HG02763 (cell line): ENCODE results near the gene AP1G2.
"Not testable (repeated sequence)": the region's sequence is repeated elsewhere in the genome, so short reads cannot be mapped to it uniquely, and the experiment has no call there.

Source experiments
- ATAC-seq: cut with Tn5 transposase; IDR thresholded peaks from one replicate; pipeline ENCODE4 v1.9.1; 2021; ENCODE audit warnings: mild to moderate bottlenecking, moderate library complexity; ENCODE audit not compliant: unreplicated experiment

The AP1G2 gene

DNA sequence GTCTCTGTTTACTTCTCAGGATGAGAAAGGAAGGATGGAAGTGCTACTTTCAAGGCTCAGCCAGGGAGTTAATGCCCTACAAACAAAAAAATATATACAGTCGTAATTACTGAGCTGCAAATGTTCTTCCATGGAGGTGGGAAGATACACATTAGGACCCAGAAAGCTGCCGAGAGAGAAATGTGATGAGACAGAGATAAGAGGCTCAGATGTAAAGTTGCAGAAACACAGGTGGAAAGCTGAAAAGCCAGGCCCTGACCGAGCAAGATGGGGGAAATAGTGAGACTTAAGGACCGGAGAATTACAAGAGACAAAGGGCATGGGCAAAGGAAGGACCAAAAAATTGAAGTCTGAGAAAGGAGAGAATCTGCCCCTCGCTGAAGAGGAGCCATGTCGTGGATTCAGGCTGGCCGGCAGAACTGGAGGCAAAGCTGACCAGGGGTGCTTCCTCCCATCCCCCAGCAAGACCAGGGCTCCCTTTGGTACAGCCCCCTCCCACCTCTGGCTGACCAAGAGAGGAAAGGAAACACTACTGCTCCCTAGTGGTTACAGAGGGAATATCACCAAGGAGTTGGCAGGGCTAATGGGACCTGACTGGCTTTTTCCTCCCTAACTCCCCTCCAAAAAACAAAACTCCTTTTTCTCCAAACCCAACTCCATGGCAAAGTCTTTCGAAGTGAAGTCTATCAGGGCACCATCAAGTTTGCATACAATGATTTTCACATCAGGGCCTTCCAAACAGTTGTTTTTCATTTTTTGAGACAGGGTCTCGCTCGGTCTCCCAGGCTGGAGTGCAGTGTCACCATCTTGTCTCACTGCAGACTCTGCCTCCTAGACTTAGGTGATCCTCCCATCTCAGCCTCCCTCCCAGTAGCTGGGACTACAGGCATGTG is 28.1 kb downstream of the AP1G2 start:
- ATAC-seq = no peak

- ATAC-seq = no peak
Observed at GRCh38 chr14:23538785-23539184, 28.8 kb downstream of the AP1G2 start.

DNA sequence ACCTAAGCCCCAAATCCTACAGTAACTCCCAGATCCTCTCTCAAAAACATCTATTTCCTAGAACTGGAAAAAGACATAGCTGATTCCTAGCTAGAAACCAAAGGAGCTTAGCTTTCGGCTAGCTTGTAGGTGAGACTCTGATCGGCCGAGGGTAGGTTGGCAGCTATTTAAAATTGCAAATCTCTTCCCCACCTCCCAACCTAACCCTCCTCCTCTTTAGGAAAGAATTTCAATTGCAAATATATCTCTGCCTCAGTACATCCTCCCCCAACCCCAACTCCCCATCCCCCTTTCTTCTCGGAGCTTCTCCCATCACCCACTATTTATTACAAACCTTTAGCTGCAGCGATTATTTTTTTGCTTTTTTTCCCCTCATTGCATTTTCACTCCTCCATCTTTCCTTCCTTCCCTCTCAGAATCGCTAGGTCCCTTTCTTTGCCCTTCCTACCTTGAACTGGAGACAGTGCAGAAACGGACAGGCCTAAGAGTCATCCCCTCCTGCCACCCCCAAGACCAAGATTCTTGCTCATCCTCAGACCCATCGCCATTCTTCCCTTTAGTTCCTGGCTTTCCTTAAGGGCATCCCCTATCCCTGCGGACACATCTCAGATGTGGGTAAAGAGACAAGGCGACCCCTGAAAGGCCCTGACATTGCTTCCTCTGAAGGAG is 29.4 kb downstream of the AP1G2 start:
- no peak for ATAC-seq

GRCh38 chr14:23537351-23538049 is 30.1 kb downstream of the AP1G2 start:
- no peak for ATAC-seq

GRCh38 chr14:23536906-23537305 is 30.7 kb downstream of the AP1G2 start:
- not testable (repeated sequence) for ATAC-seq

DNA sequence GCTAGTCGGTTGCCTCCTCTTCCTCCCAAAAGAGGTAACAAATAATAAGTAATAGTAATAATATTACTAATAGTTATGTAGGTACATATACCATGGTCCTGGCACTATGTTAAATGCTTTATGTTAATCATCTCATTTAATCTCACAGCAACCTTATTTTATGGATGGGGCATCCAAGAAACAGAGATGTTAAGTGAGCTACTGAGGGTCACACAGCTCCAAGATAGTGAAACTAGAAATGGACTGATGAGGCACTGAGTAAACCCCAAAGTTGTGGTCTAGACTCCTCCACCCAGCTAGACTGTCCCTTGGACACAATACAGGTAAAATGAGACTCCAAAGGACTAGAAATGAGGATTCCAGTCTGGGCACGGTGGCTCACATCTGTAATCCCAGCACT is 31.1 kb downstream of the AP1G2 start:
- no peak for ATAC-seq

DNA sequence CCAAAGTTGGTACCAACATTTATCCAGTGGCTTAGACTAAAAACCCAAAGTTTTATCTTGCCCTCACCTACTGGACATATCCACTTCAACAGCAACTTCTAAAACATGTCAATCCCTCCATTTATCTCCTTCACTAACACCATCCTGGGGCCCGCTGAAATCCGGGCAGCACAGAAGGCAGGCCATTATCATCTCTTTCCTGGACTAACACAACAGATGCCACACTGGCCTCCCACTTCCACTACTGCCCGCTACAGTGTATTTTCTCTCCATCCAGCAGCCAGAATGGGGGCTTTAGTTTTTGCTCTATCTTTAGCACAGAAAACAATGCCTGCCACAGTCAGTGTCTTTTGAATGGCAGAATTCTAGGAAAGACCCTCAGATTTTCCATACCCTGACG is 31.6 kb downstream of the AP1G2 start:
- no peak for ATAC-seq

DNA sequence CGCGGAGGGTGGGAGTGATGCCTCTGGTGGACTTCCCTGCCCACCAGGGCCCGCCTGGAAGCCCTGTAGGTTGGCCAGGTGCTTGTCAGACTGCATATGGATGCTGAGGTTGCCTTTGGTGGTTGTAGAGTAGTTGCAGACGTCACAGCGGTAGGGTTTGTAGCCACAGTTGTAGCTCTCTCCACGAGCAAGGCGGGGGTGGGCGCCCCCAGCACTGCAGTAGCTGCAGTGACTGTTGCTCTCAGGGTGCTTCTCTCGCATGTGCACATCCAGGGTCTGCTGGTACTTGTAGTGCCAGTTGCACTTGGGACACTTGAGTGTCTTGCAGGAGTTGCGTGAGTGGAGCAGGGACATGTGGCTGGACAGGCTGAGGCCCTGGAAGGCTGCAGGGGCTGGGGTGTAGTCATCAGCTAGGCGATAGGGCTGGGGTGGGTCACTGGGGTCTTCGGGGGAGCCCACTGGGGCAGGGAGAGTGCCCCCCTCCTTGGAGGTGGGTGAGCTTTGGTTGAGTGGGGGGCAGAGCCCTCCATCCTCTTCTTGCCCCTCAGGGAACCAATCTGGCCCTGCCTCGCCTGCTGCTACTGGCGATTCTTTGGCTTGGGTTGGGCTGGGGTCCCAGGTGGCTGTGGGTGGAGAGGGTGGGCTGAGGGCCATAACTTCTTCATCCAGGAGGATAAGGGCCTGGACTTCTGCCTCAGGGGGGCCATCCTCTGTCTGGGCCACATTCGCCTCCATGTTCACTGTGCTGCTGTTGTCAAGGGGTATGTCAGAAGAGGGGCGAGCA is 33.7 kb downstream of the AP1G2 start:
- no peak for ATAC-seq

DNA sequence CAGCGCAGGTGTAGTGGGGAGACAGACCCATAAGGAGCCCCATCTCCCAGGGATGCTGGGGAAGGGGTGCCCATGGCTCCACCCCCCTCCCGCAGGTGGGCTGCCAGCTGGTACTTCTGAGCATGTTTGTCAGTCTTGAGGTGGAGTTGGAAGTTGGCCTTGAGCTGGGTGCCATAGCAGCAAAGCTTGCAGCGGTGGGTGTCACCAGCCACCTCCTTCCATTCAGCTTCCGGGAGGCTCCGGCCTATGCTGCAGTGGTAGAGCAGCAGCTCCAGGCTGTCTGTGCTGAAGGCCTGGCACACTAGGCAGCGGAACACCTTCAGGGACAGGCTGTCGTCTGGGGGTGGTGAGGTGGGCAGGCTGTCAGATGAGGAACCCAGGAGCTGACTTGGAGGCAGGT is 34.9 kb downstream of the AP1G2 start:
- no peak for ATAC-seq

GRCh38 chr14:23531391-23531790 is 36.2 kb downstream of the AP1G2 start:
- no peak for ATAC-seq

GRCh38 chr14:23530375-23531055 is 37.1 kb downstream of the AP1G2 start:
- ATAC-seq = no peak

- no peak for ATAC-seq
Observed at GRCh38 chr14:23529016-23529415, 38.6 kb downstream of the AP1G2 start.

GRCh38 chr14:23528555-23528954 is 39.0 kb downstream of the AP1G2 start:
- ATAC-seq = no peak

DNA sequence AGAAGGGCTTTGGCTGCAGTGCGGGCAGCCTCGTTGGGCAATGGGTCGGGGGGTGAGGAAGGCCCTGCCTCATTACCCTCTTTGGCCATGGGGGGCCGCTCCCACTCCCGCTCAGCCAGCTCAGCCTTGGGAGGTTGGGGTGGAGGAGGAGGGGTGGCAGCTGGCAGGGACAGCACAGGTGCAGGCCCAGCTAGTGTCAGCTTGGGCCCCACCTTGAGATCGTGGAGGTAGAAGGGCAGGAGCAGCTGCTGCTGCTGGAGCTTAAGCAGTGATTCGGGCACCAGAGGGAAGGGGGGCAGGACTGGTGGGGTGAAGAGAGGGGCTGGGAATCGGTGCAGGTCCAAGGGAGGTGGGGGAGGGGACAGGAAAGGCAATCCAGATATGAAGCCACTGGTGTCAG is 42.0 kb downstream of the AP1G2 start:
- ATAC-seq = no peak

- no peak for ATAC-seq
Observed at GRCh38 chr14:23524954-23525353, 42.6 kb downstream of the AP1G2 start.

DNA sequence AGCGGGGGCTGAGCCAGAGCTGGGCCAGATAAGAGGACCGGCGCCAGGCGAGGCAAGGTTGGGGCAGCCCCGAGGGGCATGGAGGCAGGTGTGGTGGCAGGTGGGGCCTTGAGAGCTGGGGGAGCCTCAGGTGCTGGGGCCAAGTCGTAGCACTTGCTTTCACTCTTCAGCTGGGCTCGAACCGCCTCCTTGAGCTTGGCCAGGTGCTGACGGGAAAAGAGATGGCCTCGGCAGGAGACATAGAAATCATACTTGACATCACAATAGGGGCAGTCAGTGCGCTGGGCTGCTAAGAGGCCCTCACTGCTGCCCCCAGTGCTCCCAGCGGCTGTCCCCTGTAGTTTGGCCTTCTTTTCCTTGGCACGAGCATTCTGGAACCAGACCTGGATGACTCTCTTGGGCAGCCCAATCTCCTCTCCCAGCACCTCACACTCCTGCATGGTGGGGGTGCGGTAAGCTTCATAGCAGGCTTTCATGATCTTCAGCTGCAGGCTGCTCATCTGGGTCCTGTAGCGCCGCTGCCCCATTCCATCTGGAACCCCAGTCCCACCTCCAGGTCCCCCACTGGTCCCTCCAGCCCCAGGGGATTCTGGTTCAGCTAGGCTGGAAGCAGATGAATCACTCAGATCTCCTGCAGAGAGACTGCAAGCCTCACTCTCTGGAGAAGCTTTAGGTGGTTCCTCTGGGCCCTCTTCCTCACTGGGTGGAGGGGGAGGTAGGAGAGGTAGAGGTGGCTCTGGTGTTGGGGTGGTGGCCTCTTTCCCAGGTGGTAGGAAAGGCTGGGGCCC is 44.2 kb downstream of the AP1G2 start:
- ATAC-seq = no peak

GRCh38 chr14:23522643-23523198 is 44.9 kb downstream of the AP1G2 start:
- ATAC-seq = no peak

GRCh38 chr14:23521785-23522640 is 45.6 kb downstream of the AP1G2 start:
- no peak for ATAC-seq
